Karpas-422 (cell line): ENCODE measurements around the gene PRR3. TPM values are rescaled to one million over a fixed set of nuclear protein-coding genes. Genes with fewer than 3 reads are reported as not detected.

ENCODE experiments used
- small RNA-seq: library from RNA; depleted of rRNA; stranded (forward); fragments of <200 nt; gene quantifications from one replicate; pipeline ENCODE3, GENCODE V24; 2014
- total RNA-seq: library from RNA; depleted of rRNA; stranded (reverse); fragments of >200 nt; shearing (Covaris generic); gene quantifications from 2 replicates; pipeline ENCODE4 v1.2.3, GENCODE V29; 2014; ENCODE audit warnings: low replicate concordance; rRNA removed

PRR3 gene
- total RNA-seq, 1 experiment from 2014 or later, result 30.6 TPM

Small RNA genes lying within 50 kb of the gene (small RNA-seq; reads per million reads assigned to genes)
- 0.67 reads per million, percentile 18 among the genes with 10 or more reads in this experiment for gene MIR877

Other genes starting within 250 kb of the PRR3 start
- 16.2 and 22.1 TPM in 2 replicates for gene TRIM39, start 230.4 kb upstream of the PRR3 start, total RNA-seq
- gene RPP21, start 212.1 kb upstream of the PRR3 start, total RNA-seq, result 71.3 and 78.2 TPM in 2 replicates
- 306 and 677 TPM in 2 replicates for gene HLA-E, start 67.8 kb upstream of the PRR3 start, total RNA-seq
- 48.6 and 53.9 TPM in 2 replicates for gene GNL1, start 806 bp upstream of the PRR3 start, total RNA-seq
- 14.4 and 26.0 TPM in 2 replicates for gene ABCF1, start 14.1 kb downstream of the PRR3 start, total RNA-seq
- gene PPP1R10, start 59.9 kb downstream of the PRR3 start, total RNA-seq, result 64.3 and 170 TPM in 2 replicates
- gene MRPS18B, start 60.5 kb downstream of the PRR3 start, total RNA-seq, result 59.2 and 119 TPM in 2 replicates
- gene ATAT1, start 69.6 kb downstream of the PRR3 start, total RNA-seq, result 9.6 and 10.3 TPM in 2 replicates
- 5.6 and 10.0 TPM in 2 replicates for gene C6orf136, start 89.8 kb downstream of the PRR3 start, total RNA-seq
- 26.5 and 36.1 TPM in 2 replicates for gene DHX16, start 115.7 kb downstream of the PRR3 start, total RNA-seq
- gene PPP1R18, start 129.3 kb downstream of the PRR3 start, total RNA-seq, result 69.8 and 75.3 TPM in 2 replicates
- 16.9 and 38.1 TPM in 2 replicates for gene NRM, start 133.7 kb downstream of the PRR3 start, total RNA-seq
- gene MDC1, start 160.0 kb downstream of the PRR3 start, total RNA-seq, result 9.4 and 11.0 TPM in 2 replicates
- gene TUBB, start 163.1 kb downstream of the PRR3 start, total RNA-seq, result 403 and 427 TPM in 2 replicates
- gene FLOT1, start 185.4 kb downstream of the PRR3 start, total RNA-seq, result 58.2 and 103 TPM in 2 replicates
- gene IER3, start 187.3 kb downstream of the PRR3 start, total RNA-seq, result 0.19 and 0.54 TPM in 2 replicates